Measurements from ENCODE around the gene IFI6.

Gene IFI6

DNA sequence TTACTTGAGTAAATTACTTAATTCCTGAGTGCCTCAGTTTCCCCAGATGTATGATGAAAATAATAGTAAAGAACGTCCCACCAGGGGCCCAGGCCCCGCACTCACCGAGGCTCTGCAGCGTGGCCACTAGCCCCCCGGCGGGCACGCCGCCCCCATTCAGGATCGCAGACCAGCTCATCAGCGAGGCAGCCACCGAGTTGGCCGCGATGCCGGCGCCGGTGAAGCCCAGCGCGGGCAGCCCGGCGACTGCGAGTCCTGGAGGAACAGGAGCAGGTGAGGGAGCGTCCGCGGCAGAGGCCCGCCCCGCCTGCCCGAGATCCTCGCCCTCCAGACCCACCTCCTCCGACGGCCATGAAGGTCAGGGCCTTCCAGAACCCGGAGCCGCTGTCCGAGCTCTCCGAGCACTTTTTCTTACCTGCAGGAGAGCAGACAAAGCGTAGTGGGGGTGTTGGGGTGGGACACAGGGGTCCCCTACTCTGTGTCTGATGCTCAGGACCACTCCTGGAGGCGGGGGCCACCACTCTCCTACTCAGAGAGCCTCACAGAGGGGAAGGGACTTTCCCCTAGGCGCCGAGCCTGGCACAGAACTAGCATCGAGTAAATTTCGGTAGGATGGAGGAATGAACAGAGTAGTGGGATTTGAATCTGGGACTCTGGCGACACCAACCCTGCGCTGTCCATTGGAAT, 3.7 kb downstream of the IFI6 start:
- Mint-ChIP-seq H3K4me1 (peaks cover 14% of the 10 kb centered on the region), H3K9me3 (no peaks in the 10 kb centered on the region), H3K4me3 (peak overlapping the region in 1 of 3 experiments; percentile 8), H3K27me3 (ENCODE audit: low read depth) (no peaks in the 10 kb centered on the region), H3K27ac (no peak overlapping the region), H3K36me3 (ENCODE audit: low read depth) (no peaks in the 10 kb centered on the region)
- no peak for TF ChIP-seq CTCF (IDR thresholded peaks at IDR 0.05; ENCODE audit: unreplicated experiment in 3 of 3)

DNA sequence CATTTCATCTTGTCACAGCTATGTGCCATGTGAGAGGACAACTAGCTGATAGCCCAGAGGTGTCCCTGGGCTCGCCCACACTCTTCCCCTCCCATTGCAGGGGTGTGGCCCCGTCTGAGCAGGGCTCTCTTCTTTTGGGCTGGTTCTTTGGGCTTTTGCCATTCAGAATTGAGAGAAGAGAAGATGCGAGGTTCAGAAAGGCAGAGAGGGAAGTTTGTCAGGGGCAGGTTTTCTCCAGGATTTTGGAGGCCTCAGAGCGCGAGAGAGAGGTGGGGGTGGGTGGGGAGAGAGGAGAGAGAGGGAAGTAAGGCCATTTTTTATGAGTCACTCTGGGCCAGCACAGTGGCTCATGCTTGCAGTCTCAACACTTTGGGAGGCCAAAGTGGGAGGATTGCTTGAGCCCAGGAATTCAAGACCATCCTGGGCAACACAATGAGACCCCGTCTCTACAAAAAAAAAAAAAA, 5.2 kb downstream of the IFI6 start:
- Mint-ChIP-seq H3K27ac (no peak overlapping the region), H3K36me3 (ENCODE audit: low read depth) (no peaks in the 10 kb centered on the region), H3K9me3 (no peaks in the 10 kb centered on the region), H3K4me1 (peaks cover 11% of the 10 kb centered on the region), H3K27me3 (ENCODE audit: low read depth) (no peaks in the 10 kb centered on the region), H3K4me3 (no peak overlapping the region)
- no peak for TF ChIP-seq CTCF (IDR thresholded peaks at IDR 0.05; ENCODE audit: unreplicated experiment in 3 of 3)

DNA sequence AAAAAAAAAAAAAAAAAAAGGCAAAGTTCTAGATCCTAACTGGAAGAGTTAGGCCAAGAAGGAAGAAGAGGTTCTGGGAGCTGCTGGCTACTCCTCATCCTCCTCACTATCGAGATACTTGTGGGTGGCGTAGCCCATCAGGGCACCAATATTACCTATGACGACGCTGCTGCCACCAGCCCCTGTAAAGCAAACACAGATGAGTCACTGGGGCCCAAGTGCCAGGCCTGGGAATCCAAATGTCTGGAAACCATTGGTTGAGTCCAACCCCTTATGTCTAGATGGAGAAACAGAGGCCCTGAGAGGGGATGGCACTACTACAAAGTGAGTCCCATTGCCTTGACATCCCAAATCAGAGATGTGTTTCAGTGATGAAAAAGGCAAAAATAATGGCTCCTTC, 5.7 kb downstream of the IFI6 start:
- Mint-ChIP-seq H3K27me3 (ENCODE audit: low read depth) (no peaks in the 10 kb centered on the region), H3K9me3 (no peaks in the 10 kb centered on the region), H3K36me3 (ENCODE audit: low read depth) (no peaks in the 10 kb centered on the region), H3K4me1 (peaks cover 7% of the 10 kb centered on the region), H3K27ac (no peak overlapping the region), H3K4me3 (no peak overlapping the region)
- no peak for TF ChIP-seq CTCF (IDR thresholded peaks at IDR 0.05; ENCODE audit: unreplicated experiment in 3 of 3)

DNA sequence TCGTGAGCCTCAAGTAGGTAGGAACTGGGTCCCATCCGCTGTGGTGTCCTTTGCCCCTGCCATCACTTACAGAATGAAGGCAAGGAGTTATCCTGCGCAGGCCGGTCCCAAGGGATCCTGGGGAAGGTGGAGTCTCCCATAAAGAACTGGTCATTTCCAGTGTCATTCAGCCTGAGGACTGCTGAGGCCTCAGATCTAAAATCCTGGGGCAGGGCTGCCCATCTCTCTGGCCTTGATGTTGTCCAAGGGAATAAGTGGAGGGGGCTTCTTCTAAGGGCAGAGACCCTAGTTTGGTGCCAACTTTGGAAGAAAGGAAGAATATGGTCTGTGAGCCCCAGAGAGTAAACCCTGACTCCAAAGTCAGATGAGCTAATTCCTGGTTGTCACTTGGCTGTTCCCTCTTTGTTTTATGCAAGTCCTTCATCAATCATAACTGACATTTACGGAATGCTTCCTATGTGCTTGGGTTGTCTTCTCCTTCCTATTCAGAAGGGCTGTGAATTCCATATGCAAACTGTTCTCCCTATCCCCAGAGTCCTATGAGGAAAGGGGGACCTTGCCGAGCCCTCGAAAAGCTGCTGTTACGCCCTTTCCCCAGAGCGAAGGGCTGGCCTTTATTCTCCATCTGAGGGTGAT, 6.9 kb downstream of the IFI6 start:
- Mint-ChIP-seq H3K9me3 (no peaks in the 10 kb centered on the region), H3K27me3 (ENCODE audit: low read depth) (peaks cover 3% of the 10 kb centered on the region), H3K4me3 (no peak overlapping the region), H3K4me1 (peaks cover 12% of the 10 kb centered on the region), H3K36me3 (ENCODE audit: low read depth) (no peaks in the 10 kb centered on the region), H3K27ac (no peak overlapping the region)
- no peak for TF ChIP-seq CTCF (IDR thresholded peaks at IDR 0.05; ENCODE audit: unreplicated experiment in 3 of 3)

- Mint-ChIP-seq H3K4me1 (peaks cover 15% of the 10 kb centered on the region), H3K4me3 (no peak overlapping the region), H3K9me3 (no peaks in the 10 kb centered on the region), H3K27ac (no peak overlapping the region), H3K36me3 (ENCODE audit: low read depth) (no peaks in the 10 kb centered on the region), H3K27me3 (ENCODE audit: low read depth) (peaks cover 4% of the 10 kb centered on the region)
- TF ChIP-seq CTCF (IDR thresholded peaks at IDR 0.05; ENCODE audit: unreplicated experiment in 3 of 3): no peak
Observed at GRCh38 chr1:27664291-27664690, 7.7 kb downstream of the IFI6 start.
